ENCODE results near the gene HES3.

Gene HES3

GRCh38 chr1:6265151-6265550, 21.2 kb downstream of the HES3 start:
- DNase-seq: no peak

GRCh38 chr1:6266641-6267040, 22.7 kb downstream of the HES3 start:
- no peak for DNase-seq

- no peak for DNase-seq
Measured at GRCh38 chr1:6267686-6268322, 23.8 kb downstream of the HES3 start.

- DNase-seq: no peak
Measured at GRCh38 chr1:6268415-6268814, 24.4 kb downstream of the HES3 start.

GRCh38 chr1:6269296-6269695, 25.3 kb downstream of the HES3 start:
- DNase-seq: no peak

GRCh38 chr1:6269720-6270400, 25.9 kb downstream of the HES3 start:
- DNase-seq: peak; percentile 80

- DNase-seq: peak; percentile 51
Measured at GRCh38 chr1:6270401-6270800, 26.4 kb downstream of the HES3 start.

GRCh38 chr1:6271006-6271405, 27.0 kb downstream of the HES3 start:
- DNase-seq: no peak

GRCh38 chr1:6271554-6271953, 27.6 kb downstream of the HES3 start:
- DNase-seq: peak; percentile 85

- DNase-seq: no peak
Measured at GRCh38 chr1:6272452-6272851, 28.5 kb downstream of the HES3 start.

GRCh38 chr1:6272868-6273267, 28.9 kb downstream of the HES3 start:
- no peak for DNase-seq

- DNase-seq: no peak
Measured at GRCh38 chr1:6273380-6273891, 29.5 kb downstream of the HES3 start.

- DNase-seq: no peak
Measured at GRCh38 chr1:6274102-6274501, 30.1 kb downstream of the HES3 start.

GRCh38 chr1:6274622-6275139, 30.7 kb downstream of the HES3 start:
- no peak for DNase-seq

- no peak for DNase-seq
Measured at GRCh38 chr1:6275826-6276782, 32.1 kb downstream of the HES3 start.

GRCh38 chr1:6276811-6277555, 33.0 kb downstream of the HES3 start:
- DNase-seq: no peak

- DNase-seq: no peak
Measured at GRCh38 chr1:6278263-6278662, 34.3 kb downstream of the HES3 start.

- no peak for DNase-seq
Measured at GRCh38 chr1:6279066-6279465, 35.1 kb downstream of the HES3 start.

- DNase-seq: no peak
Measured at GRCh38 chr1:6279613-6280383, 35.8 kb downstream of the HES3 start.

GRCh38 chr1:6280761-6281451, 36.9 kb downstream of the HES3 start:
- DNase-seq: no peak
